WTC11 (cell line): ENCODE measurements around the gene ZBTB34.

Source experiments
- TEAD4 ChIP-seq: sonication (generic); formaldehyde crosslinking; IDR thresholded peaks from 2 replicates; pipeline ENCODE4 v1.8.0; 2022; ENCODE audit warnings: mild to moderate bottlenecking, missing genetic modification reagents
- ZNF263 ChIP-seq: sonication (generic); formaldehyde crosslinking; IDR thresholded peaks from 2 replicates; pipeline ENCODE4 v1.8.1; 2022; ENCODE audit warnings: low read depth, mild to moderate bottlenecking, moderate library complexity, missing genetic modification reagents
- TF ChIP-seq, protein P1 (sequence below): fragments of 200-600 bp; IDR thresholded peaks from 2 replicates; pipeline ENCODE4 v1.8.0; 2022; ENCODE audit warnings: antibody characterized with exemption
- TF ChIP-seq, protein P2 (sequence below): sonication (generic); formaldehyde crosslinking; IDR thresholded peaks from 2 replicates; pipeline ENCODE4 v1.8.0; 2023; ENCODE audit warnings: missing genetic modification reagents
- TF ChIP-seq, protein P3 (sequence below): sonication (generic); formaldehyde crosslinking; IDR thresholded peaks from 2 replicates; pipeline ENCODE4 v1.8.1; 2023; ENCODE audit warnings: mild to moderate bottlenecking, missing genetic modification reagents, moderate library complexity

DNA sequence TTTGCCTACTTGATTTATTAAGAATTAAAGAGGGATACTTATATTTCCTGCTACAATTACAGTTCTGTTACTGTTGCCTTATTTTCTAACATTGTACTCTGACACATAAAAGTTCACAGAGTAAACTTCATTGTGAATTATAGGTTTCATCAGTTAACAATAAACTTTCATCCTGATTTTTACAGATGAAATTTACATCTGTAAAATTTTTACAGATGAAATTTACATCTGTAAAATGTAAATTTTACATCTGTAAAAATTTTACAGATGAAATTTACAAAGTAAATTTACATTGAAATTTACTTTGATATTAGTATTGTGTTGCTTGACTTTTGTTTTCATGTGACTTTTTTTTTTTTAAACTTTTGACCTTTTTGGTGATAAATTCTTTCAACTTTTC is 46.3 kb upstream of the ZBTB34 start:
- no peak for TF ChIP-seq TEAD4 (CRISPR knock-in tag)
- TF ChIP-seq, protein P1, sequence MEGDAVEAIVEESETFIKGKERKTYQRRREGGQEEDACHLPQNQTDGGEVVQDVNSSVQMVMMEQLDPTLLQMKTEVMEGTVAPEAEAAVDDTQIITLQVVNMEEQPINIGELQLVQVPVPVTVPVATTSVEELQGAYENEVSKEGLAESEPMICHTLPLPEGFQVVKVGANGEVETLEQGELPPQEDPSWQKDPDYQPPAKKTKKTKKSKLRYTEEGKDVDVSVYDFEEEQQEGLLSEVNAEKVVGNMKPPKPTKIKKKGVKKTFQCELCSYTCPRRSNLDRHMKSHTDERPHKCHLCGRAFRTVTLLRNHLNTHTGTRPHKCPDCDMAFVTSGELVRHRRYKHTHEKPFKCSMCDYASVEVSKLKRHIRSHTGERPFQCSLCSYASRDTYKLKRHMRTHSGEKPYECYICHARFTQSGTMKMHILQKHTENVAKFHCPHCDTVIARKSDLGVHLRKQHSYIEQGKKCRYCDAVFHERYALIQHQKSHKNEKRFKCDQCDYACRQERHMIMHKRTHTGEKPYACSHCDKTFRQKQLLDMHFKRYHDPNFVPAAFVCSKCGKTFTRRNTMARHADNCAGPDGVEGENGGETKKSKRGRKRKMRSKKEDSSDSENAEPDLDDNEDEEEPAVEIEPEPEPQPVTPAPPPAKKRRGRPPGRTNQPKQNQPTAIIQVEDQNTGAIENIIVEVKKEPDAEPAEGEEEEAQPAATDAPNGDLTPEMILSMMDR: no peak
- TF ChIP-seq, protein P2, sequence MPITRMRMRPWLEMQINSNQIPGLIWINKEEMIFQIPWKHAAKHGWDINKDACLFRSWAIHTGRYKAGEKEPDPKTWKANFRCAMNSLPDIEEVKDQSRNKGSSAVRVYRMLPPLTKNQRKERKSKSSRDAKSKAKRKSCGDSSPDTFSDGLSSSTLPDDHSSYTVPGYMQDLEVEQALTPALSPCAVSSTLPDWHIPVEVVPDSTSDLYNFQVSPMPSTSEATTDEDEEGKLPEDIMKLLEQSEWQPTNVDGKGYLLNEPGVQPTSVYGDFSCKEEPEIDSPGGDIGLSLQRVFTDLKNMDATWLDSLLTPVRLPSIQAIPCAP (CRISPR knock-in tag): no peak
- no peak for TF ChIP-seq ZNF263
- TF ChIP-seq, protein P3, sequence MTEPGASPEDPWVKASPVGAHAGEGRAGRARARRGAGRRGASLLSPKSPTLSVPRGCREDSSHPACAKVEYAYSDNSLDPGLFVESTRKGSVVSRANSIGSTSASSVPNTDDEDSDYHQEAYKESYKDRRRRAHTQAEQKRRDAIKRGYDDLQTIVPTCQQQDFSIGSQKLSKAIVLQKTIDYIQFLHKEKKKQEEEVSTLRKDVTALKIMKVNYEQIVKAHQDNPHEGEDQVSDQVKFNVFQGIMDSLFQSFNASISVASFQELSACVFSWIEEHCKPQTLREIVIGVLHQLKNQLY (CRISPR knock-in tag): no peak
